Measurements from ENCODE around the gene ALS2CL.

GRCh38 chr3:46662771-46663551, 30.5 kb downstream of the ALS2CL start:
- TF ChIP-seq CTCF (IDR thresholded peaks at IDR 0.05) (no peak), POLR2A (IDR thresholded peaks at IDR 0.05) (no peak)
